GM12872 (cell line): Measurements from ENCODE around the gene CAPN2.

Experiments used
- CTCF ChIP-seq: IDR thresholded peaks from 3 replicates; pipeline ENCODE4 v1.5.1; 2011; ENCODE audit warnings: low read depth, mild to moderate bottlenecking, low read length, moderate library complexity; ENCODE audit not compliant: insufficient read depth

CAPN2 gene

GRCh38 chr1:223765036-223765718, 52.8 kb downstream of the CAPN2 start:
- no peak for TF ChIP-seq CTCF

DNA sequence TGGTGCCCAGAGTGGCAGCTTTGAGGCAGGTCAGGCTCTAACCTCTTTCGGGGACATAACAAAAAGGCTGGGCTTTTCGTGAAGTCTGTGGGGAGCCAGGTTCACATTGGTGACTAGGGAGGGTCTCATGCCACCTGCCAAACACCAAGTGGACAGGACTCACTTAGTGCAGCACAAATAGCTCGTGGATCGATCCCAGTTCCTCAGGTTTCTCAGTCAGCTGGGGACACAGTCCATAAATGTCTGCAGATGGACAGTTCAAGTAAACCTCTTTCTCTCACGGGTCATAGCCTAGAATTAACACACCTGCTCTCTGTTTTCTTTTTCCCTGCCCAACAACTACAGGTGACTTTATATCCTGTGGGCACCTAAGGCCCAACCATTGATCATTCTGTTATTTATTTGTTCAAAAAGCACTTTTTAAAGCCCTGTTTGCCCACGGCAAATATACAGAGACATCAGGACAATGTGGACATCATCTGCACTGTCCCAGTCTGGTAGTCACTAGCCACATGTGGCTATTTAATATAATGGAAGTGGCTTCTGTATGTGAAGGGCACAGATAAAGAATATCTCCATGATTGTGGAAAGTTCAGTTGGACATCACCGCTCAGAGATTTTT, 53.5 kb downstream of the CAPN2 start:
- TF ChIP-seq CTCF, result no peak

GRCh38 chr1:223770621-223771315, 58.4 kb downstream of the CAPN2 start:
- TF ChIP-seq CTCF, result no peak

DNA sequence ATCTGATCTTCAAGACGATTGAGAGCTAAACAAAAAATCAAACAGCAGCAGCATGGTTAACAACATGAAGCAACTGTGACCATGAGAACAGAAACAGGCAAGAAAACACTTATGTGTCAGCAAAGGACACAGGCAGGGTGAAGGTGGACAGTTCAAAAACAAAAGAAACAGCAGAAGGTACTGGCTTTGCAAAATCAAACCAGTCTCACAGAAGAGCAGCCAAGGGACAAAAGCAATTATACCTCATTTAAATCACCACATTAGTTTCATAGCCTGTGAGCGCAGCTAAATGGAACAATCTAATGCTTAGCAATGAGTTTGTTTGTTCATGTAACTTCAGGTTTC, 59.1 kb downstream of the CAPN2 start:
- no peak for TF ChIP-seq CTCF

DNA sequence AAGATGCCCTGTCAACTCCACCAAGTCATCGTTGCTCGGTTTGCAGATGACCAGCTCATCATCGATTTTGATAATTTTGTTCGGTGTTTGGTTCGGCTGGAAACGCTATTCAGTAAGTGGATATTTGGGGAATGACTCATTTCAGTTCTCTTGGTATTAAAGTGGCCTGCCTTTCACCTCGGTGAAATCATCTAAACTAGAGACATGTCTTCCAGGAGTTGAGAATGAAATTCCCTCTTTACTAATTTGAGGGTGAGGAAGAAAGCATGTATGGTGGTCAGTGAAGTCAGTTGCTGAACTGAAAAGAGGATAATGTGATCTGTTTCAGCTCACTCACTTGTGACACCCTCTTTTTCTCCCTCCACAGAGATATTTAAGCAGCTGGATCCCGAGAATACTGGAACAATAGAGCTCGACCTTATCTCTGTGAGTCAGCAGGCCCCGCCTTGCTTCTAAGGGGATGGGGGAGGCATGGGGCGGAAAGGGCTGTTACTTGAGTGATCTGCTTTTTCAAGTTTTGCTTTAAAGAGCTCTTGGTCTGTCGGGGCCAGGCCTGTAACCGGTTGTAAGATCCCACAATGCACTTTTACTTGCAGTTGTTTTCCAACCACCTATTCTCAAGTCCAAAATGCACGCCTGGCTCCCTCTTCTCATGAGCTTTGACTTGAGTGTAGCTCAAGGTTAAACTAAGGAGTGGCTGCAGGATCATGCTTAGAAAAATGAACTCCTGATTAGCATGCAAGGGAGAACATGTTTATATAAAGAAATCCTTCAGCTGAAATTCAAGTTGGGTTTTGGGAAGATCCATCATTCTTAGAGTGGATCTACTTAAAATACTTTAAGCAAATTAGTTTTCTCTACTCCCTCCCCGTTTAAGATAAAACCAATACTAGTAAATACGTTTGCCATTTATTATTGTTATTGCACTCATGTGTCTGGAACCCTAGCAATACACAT, 59.8 kb downstream of the CAPN2 start:
- no peak for TF ChIP-seq CTCF

DNA sequence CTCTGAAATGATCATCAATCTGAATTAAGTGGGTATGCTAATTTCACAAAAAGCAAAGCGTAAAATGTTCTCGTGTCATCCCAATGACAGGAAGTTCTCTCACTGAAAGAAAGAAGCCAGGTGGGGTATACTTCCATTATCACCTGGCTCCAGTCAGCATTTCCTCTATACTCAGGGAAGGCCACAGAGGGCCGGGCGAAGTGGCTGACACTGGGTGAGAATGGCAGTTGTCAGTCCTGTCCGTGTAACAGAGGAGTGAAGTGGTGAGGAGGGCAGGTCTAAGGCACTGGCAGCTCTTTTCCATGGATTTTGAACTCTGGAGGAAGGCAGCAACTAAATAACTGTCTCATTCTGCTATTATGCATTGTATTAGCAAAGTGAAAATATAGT, 60.4 kb downstream of the CAPN2 start:
- TF ChIP-seq CTCF, result no peak
